HepG2 (cell line): ENCODE data around the gene SERPIND1. TPM values are rescaled to one million over a fixed set of nuclear protein-coding genes. Genes with fewer than 3 reads are reported as not detected.

ENCODE experiments used
- ATAD3A ChIP-seq: sonication (generic); formaldehyde crosslinking; IDR thresholded peaks from 2 replicates; pipeline ENCODE4 v1.4.0; 2020; ENCODE audit warnings: missing genetic modification reagents
- CREB1 ChIP-seq, 2 experiments: fragments of 450-650 bp in 1 of 2; IDR thresholded peaks; 2 replicates each; pipeline ENCODE4 v1.6.1; 2016 to 2017; ENCODE audit warnings: control low read depth in 1 of 2, mild to moderate bottlenecking in 1 of 2, missing compliant biosample characterization in 1 of 2, missing genetic modification characterization in 1 of 2
- HNRNPLL ChIP-seq: fragments of 200-400 bp; formaldehyde crosslinking; IDR thresholded peaks from 2 replicates; pipeline ENCODE4 v1.6.1; 2017; ENCODE audit warnings: mild to moderate bottlenecking, low read depth, low read length; ENCODE audit not compliant: poor library complexity, severe bottlenecking
- NR1H2 ChIP-seq: sonication (generic); formaldehyde crosslinking; IDR thresholded peaks from 2 replicates; pipeline ENCODE4 v1.8.1; 2022; ENCODE audit warnings: low read depth, missing genetic modification reagents, borderline replicate concordance
- SOX5 ChIP-seq: IDR thresholded peaks from 2 replicates; pipeline ENCODE4 v1.6.1; 2016; ENCODE audit warnings: borderline replicate concordance
- TEAD2 ChIP-seq: sonication (generic); formaldehyde crosslinking; IDR thresholded peaks from 2 replicates; pipeline ENCODE4 v1.9.0; 2021; ENCODE audit warnings: missing genetic modification reagents
- ZBTB21 ChIP-seq: sonication (generic); formaldehyde crosslinking; IDR thresholded peaks from 2 replicates; pipeline ENCODE4 v1.4.0; 2020; ENCODE audit warnings: missing genetic modification reagents
- ZNF101 ChIP-seq: sonication (generic); formaldehyde crosslinking; IDR thresholded peaks from 2 replicates; pipeline ENCODE4 v1.4.0; 2020; ENCODE audit warnings: mild to moderate bottlenecking, low read depth, missing genetic modification reagents, borderline replicate concordance
- ZNF205 ChIP-seq: IDR thresholded peaks from 2 replicates; pipeline ENCODE4 v1.6.1; 2018; ENCODE audit warnings: missing biosample characterization, missing genetic modification reagents
- ZNF709 ChIP-seq: sonication (generic); formaldehyde crosslinking; IDR thresholded peaks from 2 replicates; pipeline ENCODE4 v1.5.0; 2020; ENCODE audit warnings: mild to moderate bottlenecking, missing genetic modification reagents
- polyA plus RNA-seq, 8 experiments: library from polyadenylated mRNA; depleted of rRNA in 3 of 8; stranded (reverse) in 7 of 8; unstranded in 1 of 8; fragments of >200 nt; fragmentation: Illumina TruSeq in 4 of 8; extraction: Trizol in 4 of 8; gene quantifications; 2 replicates each; pipeline versions ENCODE4 v1.2.1 to v1.2.3, GENCODE V29; 2011 to 2016; ENCODE audit warnings: low read depth in 4 of 8, missing spikeins in 1 of 8, mixed read lengths in 1 of 8; ENCODE audit not compliant: insufficient read depth in 1 of 8
- total RNA-seq, 5 experiments: library from RNA; depleted of rRNA; stranded (reverse); fragments of >200 nt; fragmentation: Illumina TruSeq; extraction: Trizol; gene quantifications; 2 replicates each; pipeline ENCODE4 v1.2.3, GENCODE V29; 2016; ENCODE audit warnings: low read depth in 1 of 5
- TF ChIP-seq, protein P1 (sequence below): IDR thresholded peaks from 2 replicates; pipeline ENCODE4 v1.6.1; 2018; ENCODE audit warnings: missing genetic modification reagents, mild to moderate bottlenecking, missing compliant biosample characterization
- TF ChIP-seq, protein P2 (sequence below): sonication (generic); formaldehyde crosslinking; IDR thresholded peaks from 2 replicates; pipeline ENCODE4 v1.8.1; 2023; ENCODE audit warnings: mild to moderate bottlenecking, moderate library complexity, missing genetic modification reagents
- TF ChIP-seq, protein P3 (sequence below): sonication (generic); formaldehyde crosslinking; IDR thresholded peaks from 2 replicates; pipeline ENCODE4 v1.4.0; 2020; ENCODE audit warnings: mild to moderate bottlenecking, missing genetic modification reagents
- TF ChIP-seq, protein P4 (sequence below): sonication (generic); formaldehyde crosslinking; IDR thresholded peaks from 2 replicates; pipeline ENCODE4 v1.5.0; 2020; ENCODE audit warnings: mild to moderate bottlenecking, missing genetic modification reagents
- TF ChIP-seq, protein P5 (sequence below): sonication (generic); formaldehyde crosslinking; IDR thresholded peaks from 2 replicates; pipeline ENCODE4 v1.4.0; 2020; ENCODE audit warnings: missing genetic modification reagents, borderline replicate concordance
- TF ChIP-seq, protein P6 (sequence below): sonication (generic); formaldehyde crosslinking; IDR thresholded peaks from 2 replicates; pipeline ENCODE4 v1.4.0; 2020; ENCODE audit warnings: missing genetic modification reagents

SERPIND1 gene
- total and polyA plus RNA-seq, 2 of the 13 experiments (the other 11 are each of a cell fraction or from before 2014, with no cell fraction given): 111 to 350 TPM

DNA sequence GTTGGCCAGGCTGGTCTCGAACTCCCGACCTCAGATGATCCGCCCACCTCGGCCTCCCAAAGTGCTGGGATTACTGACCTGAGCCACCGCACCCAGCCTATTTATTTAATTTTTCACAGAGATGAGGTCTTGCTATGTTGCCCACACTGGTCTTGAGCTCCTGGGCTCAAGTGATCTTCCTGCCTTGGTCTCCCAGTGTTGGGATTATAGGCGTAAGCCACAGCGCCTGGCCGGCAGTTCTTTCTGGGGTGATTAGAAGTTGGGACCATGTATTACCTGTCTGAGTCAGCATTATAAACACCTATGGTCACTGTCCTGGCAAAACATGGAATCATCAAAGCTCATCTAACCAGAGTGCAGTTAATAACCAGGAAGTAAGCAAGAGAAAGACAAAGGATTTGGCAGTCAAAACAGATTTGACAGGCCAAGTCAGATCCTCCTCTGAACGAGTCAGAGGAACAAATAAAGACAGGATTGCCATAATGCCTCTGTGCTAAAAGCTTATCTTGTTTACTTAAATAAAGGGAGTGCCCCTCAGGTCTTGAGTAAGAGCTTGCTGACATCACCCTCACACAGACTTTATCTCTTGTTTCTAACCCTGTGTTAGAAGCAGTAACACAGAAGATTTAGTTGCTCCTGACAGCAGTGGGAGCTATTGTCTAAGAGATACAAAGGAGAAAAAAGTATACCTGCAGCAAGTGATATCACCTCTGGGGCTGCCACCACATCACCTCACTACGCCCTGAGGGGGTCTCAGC is 3.7 kb downstream of the SERPIND1 start (continued):
- TF ChIP-seq, protein P1, sequence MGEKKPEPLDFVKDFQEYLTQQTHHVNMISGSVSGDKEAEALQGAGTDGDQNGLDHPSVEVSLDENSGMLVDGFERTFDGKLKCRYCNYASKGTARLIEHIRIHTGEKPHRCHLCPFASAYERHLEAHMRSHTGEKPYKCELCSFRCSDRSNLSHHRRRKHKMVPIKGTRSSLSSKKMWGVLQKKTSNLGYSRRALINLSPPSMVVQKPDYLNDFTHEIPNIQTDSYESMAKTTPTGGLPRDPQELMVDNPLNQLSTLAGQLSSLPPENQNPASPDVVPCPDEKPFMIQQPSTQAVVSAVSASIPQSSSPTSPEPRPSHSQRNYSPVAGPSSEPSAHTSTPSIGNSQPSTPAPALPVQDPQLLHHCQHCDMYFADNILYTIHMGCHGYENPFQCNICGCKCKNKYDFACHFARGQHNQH: peak; percentile 92
- TF ChIP-seq HNRNPLL (no peak), ATAD3A (no peak), ZNF205 (CRISPR knock-in tag) (peak; percentile 84; the same call in 1 of the 2 replicates), NR1H2 (CRISPR knock-in tag) (no peak), CREB1 (IDR thresholded peaks at IDR 0.05) (peak; percentile 51; the same call in 1 of the 2 replicates), CREB1 (CRISPR knock-in tag; IDR thresholded peaks at IDR 0.05) (peak; percentile 86), ZNF101 (CRISPR knock-in tag) (no peak), ZBTB21 (CRISPR knock-in tag) (peak; percentile 72), ZNF709 (no peak), SOX5 (CRISPR knock-in tag) (peak; percentile 99), TEAD2 (CRISPR knock-in tag) (no peak)
- TF ChIP-seq, protein P2, sequence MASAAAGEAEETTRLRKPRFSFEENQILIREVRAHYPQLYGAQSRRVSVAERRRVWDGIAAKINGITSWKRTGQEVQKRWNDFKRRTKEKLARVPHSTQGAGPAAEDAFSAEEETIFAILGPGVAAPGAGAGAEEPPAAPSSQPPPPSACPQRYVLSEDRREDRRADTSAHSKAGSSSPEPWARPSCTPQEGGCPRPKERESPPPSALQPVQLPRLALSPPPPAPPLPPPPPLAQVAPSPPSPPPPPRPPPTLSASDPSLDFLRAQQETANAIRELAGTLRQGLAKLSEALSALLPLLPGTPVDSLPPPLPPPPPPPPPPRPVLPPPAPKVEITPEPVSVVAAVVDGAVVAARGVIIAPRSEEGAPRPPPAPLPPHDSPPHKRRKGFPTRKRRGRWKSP: peak; percentile 64; the same call in 1 of the 2 replicates
- TF ChIP-seq, protein P3, sequence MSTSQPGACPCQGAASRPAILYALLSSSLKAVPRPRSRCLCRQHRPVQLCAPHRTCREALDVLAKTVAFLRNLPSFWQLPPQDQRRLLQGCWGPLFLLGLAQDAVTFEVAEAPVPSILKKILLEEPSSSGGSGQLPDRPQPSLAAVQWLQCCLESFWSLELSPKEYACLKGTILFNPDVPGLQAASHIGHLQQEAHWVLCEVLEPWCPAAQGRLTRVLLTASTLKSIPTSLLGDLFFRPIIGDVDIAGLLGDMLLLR (CRISPR knock-in tag): no peak
- TF ChIP-seq, protein P4, sequence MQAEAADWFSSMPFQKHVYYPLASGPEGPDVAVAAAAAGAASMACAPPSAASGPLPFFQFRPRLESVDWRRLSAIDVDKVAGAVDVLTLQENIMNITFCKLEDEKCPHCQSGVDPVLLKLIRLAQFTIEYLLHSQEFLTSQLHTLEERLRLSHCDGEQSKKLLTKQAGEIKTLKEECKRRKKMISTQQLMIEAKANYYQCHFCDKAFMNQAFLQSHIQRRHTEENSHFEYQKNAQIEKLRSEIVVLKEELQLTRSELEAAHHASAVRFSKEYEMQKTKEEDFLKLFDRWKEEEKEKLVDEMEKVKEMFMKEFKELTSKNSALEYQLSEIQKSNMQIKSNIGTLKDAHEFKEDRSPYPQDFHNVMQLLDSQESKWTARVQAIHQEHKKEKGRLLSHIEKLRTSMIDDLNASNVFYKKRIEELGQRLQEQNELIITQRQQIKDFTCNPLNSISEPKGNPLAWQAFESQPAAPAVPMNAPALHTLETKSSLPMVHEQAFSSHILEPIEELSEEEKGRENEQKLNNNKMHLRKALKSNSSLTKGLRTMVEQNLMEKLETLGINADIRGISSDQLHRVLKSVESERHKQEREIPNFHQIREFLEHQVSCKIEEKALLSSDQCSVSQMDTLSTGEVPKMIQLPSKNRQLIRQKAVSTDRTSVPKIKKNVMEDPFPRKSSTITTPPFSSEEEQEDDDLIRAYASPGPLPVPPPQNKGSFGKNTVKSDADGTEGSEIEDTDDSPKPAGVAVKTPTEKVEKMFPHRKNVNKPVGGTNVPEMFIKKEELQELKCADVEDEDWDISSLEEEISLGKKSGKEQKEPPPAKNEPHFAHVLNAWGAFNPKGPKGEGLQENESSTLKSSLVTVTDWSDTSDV (CRISPR knock-in tag): no peak
- TF ChIP-seq, protein P5, sequence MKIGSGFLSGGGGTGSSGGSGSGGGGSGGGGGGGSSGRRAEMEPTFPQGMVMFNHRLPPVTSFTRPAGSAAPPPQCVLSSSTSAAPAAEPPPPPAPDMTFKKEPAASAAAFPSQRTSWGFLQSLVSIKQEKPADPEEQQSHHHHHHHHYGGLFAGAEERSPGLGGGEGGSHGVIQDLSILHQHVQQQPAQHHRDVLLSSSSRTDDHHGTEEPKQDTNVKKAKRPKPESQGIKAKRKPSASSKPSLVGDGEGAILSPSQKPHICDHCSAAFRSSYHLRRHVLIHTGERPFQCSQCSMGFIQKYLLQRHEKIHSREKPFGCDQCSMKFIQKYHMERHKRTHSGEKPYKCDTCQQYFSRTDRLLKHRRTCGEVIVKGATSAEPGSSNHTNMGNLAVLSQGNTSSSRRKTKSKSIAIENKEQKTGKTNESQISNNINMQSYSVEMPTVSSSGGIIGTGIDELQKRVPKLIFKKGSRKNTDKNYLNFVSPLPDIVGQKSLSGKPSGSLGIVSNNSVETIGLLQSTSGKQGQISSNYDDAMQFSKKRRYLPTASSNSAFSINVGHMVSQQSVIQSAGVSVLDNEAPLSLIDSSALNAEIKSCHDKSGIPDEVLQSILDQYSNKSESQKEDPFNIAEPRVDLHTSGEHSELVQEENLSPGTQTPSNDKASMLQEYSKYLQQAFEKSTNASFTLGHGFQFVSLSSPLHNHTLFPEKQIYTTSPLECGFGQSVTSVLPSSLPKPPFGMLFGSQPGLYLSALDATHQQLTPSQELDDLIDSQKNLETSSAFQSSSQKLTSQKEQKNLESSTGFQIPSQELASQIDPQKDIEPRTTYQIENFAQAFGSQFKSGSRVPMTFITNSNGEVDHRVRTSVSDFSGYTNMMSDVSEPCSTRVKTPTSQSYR (CRISPR knock-in tag): no peak
- TF ChIP-seq, protein P6, sequence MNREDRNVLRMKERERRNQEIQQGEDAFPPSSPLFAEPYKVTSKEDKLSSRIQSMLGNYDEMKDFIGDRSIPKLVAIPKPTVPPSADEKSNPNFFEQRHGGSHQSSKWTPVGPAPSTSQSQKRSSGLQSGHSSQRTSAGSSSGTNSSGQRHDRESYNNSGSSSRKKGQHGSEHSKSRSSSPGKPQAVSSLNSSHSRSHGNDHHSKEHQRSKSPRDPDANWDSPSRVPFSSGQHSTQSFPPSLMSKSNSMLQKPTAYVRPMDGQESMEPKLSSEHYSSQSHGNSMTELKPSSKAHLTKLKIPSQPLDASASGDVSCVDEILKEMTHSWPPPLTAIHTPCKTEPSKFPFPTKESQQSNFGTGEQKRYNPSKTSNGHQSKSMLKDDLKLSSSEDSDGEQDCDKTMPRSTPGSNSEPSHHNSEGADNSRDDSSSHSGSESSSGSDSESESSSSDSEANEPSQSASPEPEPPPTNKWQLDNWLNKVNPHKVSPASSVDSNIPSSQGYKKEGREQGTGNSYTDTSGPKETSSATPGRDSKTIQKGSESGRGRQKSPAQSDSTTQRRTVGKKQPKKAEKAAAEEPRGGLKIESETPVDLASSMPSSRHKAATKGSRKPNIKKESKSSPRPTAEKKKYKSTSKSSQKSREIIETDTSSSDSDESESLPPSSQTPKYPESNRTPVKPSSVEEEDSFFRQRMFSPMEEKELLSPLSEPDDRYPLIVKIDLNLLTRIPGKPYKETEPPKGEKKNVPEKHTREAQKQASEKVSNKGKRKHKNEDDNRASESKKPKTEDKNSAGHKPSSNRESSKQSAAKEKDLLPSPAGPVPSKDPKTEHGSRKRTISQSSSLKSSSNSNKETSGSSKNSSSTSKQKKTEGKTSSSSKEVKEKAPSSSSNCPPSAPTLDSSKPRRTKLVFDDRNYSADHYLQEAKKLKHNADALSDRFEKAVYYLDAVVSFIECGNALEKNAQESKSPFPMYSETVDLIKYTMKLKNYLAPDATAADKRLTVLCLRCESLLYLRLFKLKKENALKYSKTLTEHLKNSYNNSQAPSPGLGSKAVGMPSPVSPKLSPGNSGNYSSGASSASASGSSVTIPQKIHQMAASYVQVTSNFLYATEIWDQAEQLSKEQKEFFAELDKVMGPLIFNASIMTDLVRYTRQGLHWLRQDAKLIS (CRISPR knock-in tag): no peak
